PFSK-1 (cell line): ENCODE results near the gene RBM44.

Experiments
- FOXP2 ChIP-seq: optimal IDR thresholded peaks from 2 replicates; pipeline ENCODE3; 2011; ENCODE audit warnings: borderline replicate concordance, control low read depth, inconsistent platforms; ENCODE audit not compliant: insufficient read depth; ENCODE audit errors: extremely low read length, extremely low read depth
- POLR2AphosphoS5 ChIP-seq: IDR thresholded peaks from 2 replicates; pipeline ENCODE4 v1.6.1; 2012; ENCODE audit warnings: low read depth, mild to moderate bottlenecking, control low read depth, low read length, moderate library complexity
- REST ChIP-seq, 2 experiments: IDR thresholded peaks; 2 replicates each; pipeline versions ENCODE4 v1.6.1 to v1.8.0; 2011 to 2012; ENCODE audit warnings: low read depth in 2 of 2, low read length in 2 of 2, control low read depth in 1 of 2, inconsistent platforms in 1 of 2, mild to moderate bottlenecking in 1 of 2, moderate library complexity in 1 of 2; ENCODE audit not compliant: insufficient read depth in 1 of 2
- SIN3A ChIP-seq: IDR thresholded peaks from 2 replicates; pipeline ENCODE4 v1.6.1; 2012; ENCODE audit warnings: mild to moderate bottlenecking, low read length, moderate library complexity, borderline replicate concordance; ENCODE audit not compliant: insufficient read depth
- TAF1 ChIP-seq: IDR thresholded peaks from 2 replicates; pipeline ENCODE4 v1.6.1; 2012; ENCODE audit warnings: low read length, control low read depth, borderline replicate concordance; ENCODE audit not compliant: insufficient read depth

RBM44 gene

GRCh38 chr2:237886685-237887481 lies 88.3 kb downstream of the RBM44 start:
- TF ChIP-seq FOXP2, result no peak
- TF ChIP-seq TAF1, result no peak
- TF ChIP-seq REST (IDR thresholded peaks at IDR 0.05; ENCODE audit: insufficient read depth in 1 of 2, low read depth in 2 of 2, low read length in 2 of 2), result no peak

GRCh38 chr2:237888389-237888788 lies 89.8 kb downstream of the RBM44 start:
- TF ChIP-seq REST (IDR thresholded peaks at IDR 0.05; ENCODE audit: insufficient read depth in 1 of 2, low read depth in 2 of 2, low read length in 2 of 2) (no peak), POLR2AphosphoS5 (no peak), SIN3A (no peak), FOXP2 (no peak)

- TF ChIP-seq FOXP2 (no peak), TAF1 (no peak), POLR2AphosphoS5 (no peak)
Observed at GRCh38 chr2:237889016-237889415, 90.4 kb downstream of the RBM44 start.

GRCh38 chr2:237889811-237890210 lies 91.2 kb downstream of the RBM44 start:
- TF ChIP-seq FOXP2 (no peak), SIN3A (no peak), POLR2AphosphoS5 (no peak), TAF1 (no peak), REST (IDR thresholded peaks at IDR 0.05; ENCODE audit: insufficient read depth in 1 of 2, low read depth in 2 of 2, low read length in 2 of 2) (no peak)
